Fibroblast of lung (primary cell): ENCODE measurements around the gene CERS1. TPM values are rescaled to one million over a fixed set of nuclear protein-coding genes. Genes with fewer than 3 reads are reported as not detected.

ENCODE experiments used
- DNase-seq, 2 donors: peaks; one replicate each; pipeline versions ENCODE4 v3.0.0 to v3.0.0-alpha.2; 2010; ENCODE audit warnings: low read depth in 2 of 2
- H2AFZ ChIP-seq: 2 replicates; pipeline ENCODE4 v1.5.1; 2012; ENCODE audit warnings: low read length, control low read depth, inconsistent platforms
- H3K27ac ChIP-seq: 2 replicates; pipeline ENCODE4 v1.5.1; 2011; ENCODE audit warnings: low read length, control low read depth; ENCODE audit not compliant: insufficient read depth
- H3K27me3 ChIP-seq: 2 replicates; pipeline ENCODE4 v1.5.1; 2011; ENCODE audit warnings: mild to moderate bottlenecking, low read length; ENCODE audit not compliant: control insufficient read depth, insufficient read depth
- H3K36me3 ChIP-seq: 2 replicates; pipeline ENCODE4 v1.5.1; 2011; ENCODE audit warnings: low read length; ENCODE audit not compliant: control insufficient read depth, insufficient read depth
- H3K4me1 ChIP-seq: 2 replicates; pipeline ENCODE4 v1.5.1; 2011; ENCODE audit warnings: low read length; ENCODE audit not compliant: control insufficient read depth, insufficient read depth; ENCODE audit errors: extremely low read depth
- H3K4me2 ChIP-seq: 2 replicates; pipeline ENCODE4 v1.5.1; 2011; ENCODE audit warnings: low read length, control low read depth; ENCODE audit not compliant: insufficient read depth; ENCODE audit errors: extremely low read depth
- H3K4me3 ChIP-seq, 4 experiments: fragments of 200-600 bp in 1 of 4; sonication (generic) in 1 of 4; replicated peaks in 1 of 4; 2 replicates each; pipeline ENCODE4 v1.5.1; 2011 to 2016; ENCODE audit warnings: low read length in 4 of 4, low read depth in 3 of 4, mild to moderate bottlenecking in 3 of 4, control low read depth in 2 of 4, inconsistent platforms in 1 of 4, mixed read lengths in 1 of 4; ENCODE audit not compliant: insufficient read depth in 1 of 4; ENCODE audit errors: control extremely low read depth in 1 of 4
- H3K79me2 ChIP-seq: 2 replicates; pipeline ENCODE4 v1.5.1; 2012; ENCODE audit warnings: mild to moderate bottlenecking, low read length, inconsistent platforms; ENCODE audit not compliant: control insufficient read depth, insufficient read depth
- H3K9ac ChIP-seq: 2 replicates; pipeline ENCODE4 v1.5.1; 2011; ENCODE audit warnings: mild to moderate bottlenecking, low read length, control low read depth; ENCODE audit not compliant: insufficient read depth
- H3K9me3 ChIP-seq: 2 replicates; pipeline ENCODE4 v1.5.1; 2012; ENCODE audit warnings: low read depth, low read length; ENCODE audit not compliant: control insufficient read depth, insufficient read depth
- H4K20me1 ChIP-seq: 2 replicates; pipeline ENCODE4 v1.5.1; 2011; ENCODE audit warnings: low read length; ENCODE audit not compliant: control insufficient read depth, insufficient read depth; ENCODE audit errors: extremely low read depth
- CTCF ChIP-seq, 2 donors: IDR thresholded peaks in 1 of 2; conservative IDR thresholded peaks in 1 of 2; 1 replicate in 1 of 2; 2 replicates in 1 of 2; pipeline ENCODE4 v1.5.1; 2011 to 2012; ENCODE audit warnings: low read length in 2 of 2, control low read depth in 1 of 2, inconsistent platforms in 1 of 2, low read depth in 1 of 2, mild to moderate bottlenecking in 1 of 2
- EZH2 ChIP-seq: IDR thresholded peaks from 2 replicates; pipeline ENCODE4 v1.5.1; 2012; ENCODE audit warnings: low read length, control low read depth, mild to moderate bottlenecking; ENCODE audit errors: missing control alignments
- polyA plus RNA-seq, 2 donors: library from polyadenylated mRNA; depleted of rRNA in 1 of 2; stranded (reverse) in 1 of 2; unstranded in 1 of 2; fragments of >200 nt; gene quantifications; 2 replicates each; pipeline ENCODE4 v1.2.1, GENCODE V29; 2011 to 2012; ENCODE audit warnings: missing spikeins in 1 of 2
- total RNA-seq: library from RNA; depleted of rRNA; stranded (reverse); fragments of >200 nt; gene quantifications from 2 replicates; pipeline ENCODE4 v1.2.1, GENCODE V29; 2014

CERS1 gene
- total and polyA plus RNA-seq, 2 donors (not counting 1 experiment from before 2014, with no cell fraction given) = 0.23 to 1.7 TPM

- peaks cover 35% of the 10 kb centered on the region for H3K36me3 ChIP-seq
- H3K27ac ChIP-seq = no peak overlapping the region
- no peaks in the 10 kb centered on the region for H3K4me1 ChIP-seq
- no peak overlapping the region for H3K4me3 ChIP-seq
- no peak overlapping the region for H2AFZ ChIP-seq
- H3K9me3 ChIP-seq = no peaks in the 10 kb centered on the region
- H3K27me3 ChIP-seq = no peaks in the 10 kb centered on the region
- no peak overlapping the region for H3K9ac ChIP-seq
- H3K4me2 ChIP-seq = no peak overlapping the region
- no peaks in the 10 kb centered on the region for H3K79me2 ChIP-seq
- TF ChIP-seq EZH2 = no peak
- no peak for TF ChIP-seq CTCF (conservative IDR thresholded peaks at IDR 0.05 in 1 of 2, IDR thresholded peaks at IDR 0.05 in 1 of 2; ENCODE audit: low read depth in 1 of 2, low read length in 2 of 2)
- no peak for DNase-seq
- H4K20me1 ChIP-seq = no peaks in the 10 kb centered on the region
These were observed 32.3 kb upstream of the CERS1 start for GRCh38 chr19:18928018-18928805.

DNA sequence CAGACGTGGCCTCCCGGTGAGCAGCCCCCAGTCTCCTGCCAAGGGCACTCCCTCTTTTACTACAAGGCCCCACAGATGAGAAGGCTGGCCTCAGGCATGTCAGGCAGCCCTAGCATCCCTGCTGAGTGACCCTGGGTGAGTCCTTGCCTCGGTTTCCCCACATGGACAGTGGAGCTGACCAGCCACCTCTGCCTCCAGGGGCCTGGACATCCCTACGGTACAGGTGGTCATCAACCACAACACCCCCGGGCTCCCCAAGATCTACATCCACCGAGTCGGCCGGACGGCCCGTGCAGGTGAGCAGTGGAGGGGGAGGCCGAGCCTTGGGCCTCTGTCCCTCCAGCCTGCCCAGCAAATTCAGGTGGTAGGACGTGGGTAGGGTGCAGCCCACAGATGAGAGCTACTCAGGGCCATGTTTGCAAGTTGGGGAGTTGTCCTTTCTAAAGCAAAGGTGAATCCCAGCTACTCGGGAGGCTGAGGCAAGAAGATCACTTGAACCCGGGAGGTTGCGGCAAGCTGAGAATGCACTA, 28.8 kb upstream of the CERS1 start:
- H3K27me3 ChIP-seq = no peaks in the 10 kb centered on the region
- H3K4me1 ChIP-seq = peaks cover 4% of the 10 kb centered on the region
- H3K36me3 ChIP-seq = peaks cover 32% of the 10 kb centered on the region
- H3K27ac ChIP-seq = no peak overlapping the region
- H2AFZ ChIP-seq = no peak overlapping the region
- H3K9me3 ChIP-seq = no peaks in the 10 kb centered on the region
- no peaks in the 10 kb centered on the region for H4K20me1 ChIP-seq
- DNase-seq = no peak
- H3K9ac ChIP-seq = no peak overlapping the region
- no peak overlapping the region for H3K4me2 ChIP-seq
- TF ChIP-seq EZH2 (no peak), CTCF (conservative IDR thresholded peaks at IDR 0.05 in 1 of 2, IDR thresholded peaks at IDR 0.05 in 1 of 2; ENCODE audit: low read depth in 1 of 2, low read length in 2 of 2) (no peak)
- H3K4me3 ChIP-seq = no peak overlapping the region
- H3K79me2 ChIP-seq = peaks cover 13% of the 10 kb centered on the region

DNA sequence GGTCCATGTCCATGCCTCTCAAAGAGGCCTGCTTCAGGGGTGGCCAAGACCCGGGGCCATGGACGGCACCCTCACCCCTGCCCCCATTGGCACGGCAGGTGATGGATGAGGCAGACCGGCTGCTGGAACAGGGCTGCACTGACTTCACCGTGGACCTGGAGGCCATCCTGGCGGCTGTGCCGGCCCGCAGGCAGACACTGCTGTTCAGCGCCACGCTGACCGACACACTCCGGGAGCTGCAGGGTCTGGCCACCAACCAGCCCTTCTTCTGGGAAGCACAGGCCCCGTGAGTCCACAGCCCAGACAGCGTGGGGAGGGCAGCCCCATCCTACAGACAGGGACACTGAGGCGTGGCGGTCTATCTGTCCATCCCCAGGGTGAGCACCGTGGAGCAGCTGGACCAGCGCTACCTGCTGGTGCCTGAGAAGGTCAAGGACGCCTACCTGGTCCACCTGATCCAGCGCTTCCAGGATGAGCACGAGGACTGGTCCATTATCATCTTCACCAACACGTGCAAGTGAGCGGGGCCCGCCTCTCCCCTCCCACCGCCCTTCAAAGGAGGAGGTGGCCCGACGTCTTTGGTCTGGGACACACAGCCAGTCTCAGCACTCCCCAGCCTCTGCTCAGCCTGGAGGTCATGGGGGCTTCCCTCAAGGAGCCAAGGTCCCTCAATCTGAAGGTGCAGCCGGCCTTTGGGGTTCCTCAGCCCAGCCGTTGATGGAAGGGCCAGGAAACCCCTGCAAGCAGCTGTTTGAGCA, 26.4 kb upstream of the CERS1 start:
- no peak overlapping the region for H3K9ac ChIP-seq
- DNase-seq = no peak
- H3K27ac ChIP-seq = no peak overlapping the region
- H3K79me2 ChIP-seq = peaks cover 30% of the 10 kb centered on the region
- peaks cover 20% of the 10 kb centered on the region for H3K36me3 ChIP-seq
- H3K4me1 ChIP-seq = peaks cover 4% of the 10 kb centered on the region
- no peaks in the 10 kb centered on the region for H4K20me1 ChIP-seq
- H2AFZ ChIP-seq = no peak overlapping the region
- H3K27me3 ChIP-seq = no peaks in the 10 kb centered on the region
- no peak for TF ChIP-seq CTCF (conservative IDR thresholded peaks at IDR 0.05 in 1 of 2, IDR thresholded peaks at IDR 0.05 in 1 of 2; ENCODE audit: low read depth in 1 of 2, low read length in 2 of 2)
- no peak for TF ChIP-seq EZH2
- H3K4me3 ChIP-seq = no peak overlapping the region
- no peak overlapping the region for H3K4me2 ChIP-seq
- no peaks in the 10 kb centered on the region for H3K9me3 ChIP-seq
